Measurements from ENCODE around the gene ORMDL3.

The ORMDL3 gene

DNA sequence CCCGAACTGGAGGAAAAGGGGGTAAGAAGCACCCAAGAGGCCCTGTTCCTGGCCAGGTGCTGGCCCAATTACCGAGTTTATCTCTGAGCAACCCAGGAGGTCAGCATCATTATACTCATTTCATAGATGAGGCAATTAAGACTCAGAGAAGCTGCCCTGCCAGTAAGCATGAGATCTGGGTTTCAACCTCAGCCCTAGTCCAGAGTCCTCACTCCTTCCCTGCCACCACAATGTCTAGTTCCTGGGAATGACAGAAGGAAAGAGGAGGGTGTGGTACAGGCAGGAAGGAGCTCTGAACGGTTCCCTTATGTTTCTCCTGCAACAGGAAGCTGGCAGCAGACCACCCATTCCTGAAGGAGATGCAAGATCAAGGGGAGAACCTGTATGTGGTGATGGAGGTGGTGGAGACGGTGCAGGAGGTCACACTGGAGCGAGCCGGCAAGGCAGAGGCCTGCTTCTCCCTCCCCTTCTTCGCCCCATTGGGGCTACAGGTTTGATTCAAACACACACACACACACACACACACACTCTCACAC lies 42.8 kb upstream of the ORMDL3 start:
- TF ChIP-seq, protein P1, sequence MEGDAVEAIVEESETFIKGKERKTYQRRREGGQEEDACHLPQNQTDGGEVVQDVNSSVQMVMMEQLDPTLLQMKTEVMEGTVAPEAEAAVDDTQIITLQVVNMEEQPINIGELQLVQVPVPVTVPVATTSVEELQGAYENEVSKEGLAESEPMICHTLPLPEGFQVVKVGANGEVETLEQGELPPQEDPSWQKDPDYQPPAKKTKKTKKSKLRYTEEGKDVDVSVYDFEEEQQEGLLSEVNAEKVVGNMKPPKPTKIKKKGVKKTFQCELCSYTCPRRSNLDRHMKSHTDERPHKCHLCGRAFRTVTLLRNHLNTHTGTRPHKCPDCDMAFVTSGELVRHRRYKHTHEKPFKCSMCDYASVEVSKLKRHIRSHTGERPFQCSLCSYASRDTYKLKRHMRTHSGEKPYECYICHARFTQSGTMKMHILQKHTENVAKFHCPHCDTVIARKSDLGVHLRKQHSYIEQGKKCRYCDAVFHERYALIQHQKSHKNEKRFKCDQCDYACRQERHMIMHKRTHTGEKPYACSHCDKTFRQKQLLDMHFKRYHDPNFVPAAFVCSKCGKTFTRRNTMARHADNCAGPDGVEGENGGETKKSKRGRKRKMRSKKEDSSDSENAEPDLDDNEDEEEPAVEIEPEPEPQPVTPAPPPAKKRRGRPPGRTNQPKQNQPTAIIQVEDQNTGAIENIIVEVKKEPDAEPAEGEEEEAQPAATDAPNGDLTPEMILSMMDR (conservative IDR thresholded peaks at IDR 0.05; ENCODE audit: low read length): no peak
- DNase-seq (ENCODE audit: low read depth): no peak
- H3K4me3 ChIP-seq (ENCODE audit: low read length): no peak overlapping the region

DNA sequence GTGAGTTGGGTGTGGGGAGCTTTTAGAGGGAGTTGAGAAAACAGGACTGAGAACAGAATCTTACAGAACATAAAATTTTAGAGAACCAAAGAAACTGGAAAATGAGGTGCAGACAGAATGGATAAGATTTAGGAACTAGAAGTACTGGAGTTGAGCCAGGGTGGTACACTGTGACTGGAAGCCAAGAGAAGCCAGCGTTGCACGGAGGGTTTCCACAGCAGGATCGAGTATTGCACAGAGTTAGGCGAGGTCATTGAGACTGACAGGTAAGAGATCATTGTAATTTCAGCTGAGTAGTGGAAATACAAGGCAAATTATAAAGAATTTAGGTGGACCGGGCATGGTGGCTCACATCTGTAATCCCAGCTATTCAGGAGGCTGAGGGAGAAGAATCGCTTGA lies 42.0 kb upstream of the ORMDL3 start:
- TF ChIP-seq, protein P1 (conservative IDR thresholded peaks at IDR 0.05; ENCODE audit: low read length): no peak
- DNase-seq (ENCODE audit: low read depth): no peak
- no peak overlapping the region for H3K4me3 ChIP-seq (ENCODE audit: low read length)

DNA sequence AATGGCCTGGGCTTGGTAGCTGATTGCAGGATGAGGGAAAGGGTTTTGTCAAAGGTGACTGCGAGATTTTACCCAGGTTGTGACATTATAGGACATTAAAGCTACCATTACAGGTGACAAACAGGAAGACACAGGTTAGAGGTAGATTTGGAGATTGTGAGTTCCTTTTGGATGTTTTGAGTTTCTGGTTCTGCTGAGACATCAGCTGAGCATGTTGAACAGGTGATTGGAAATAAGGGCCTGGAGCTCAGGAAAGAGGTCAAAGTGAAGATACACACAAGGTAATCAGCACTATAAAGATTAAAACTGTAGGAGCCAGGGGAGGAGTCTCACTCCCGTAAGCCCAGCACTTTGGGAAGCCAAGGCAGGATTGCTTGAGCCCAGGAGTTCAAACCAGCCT lies 41.4 kb upstream of the ORMDL3 start:
- H3K4me3 ChIP-seq (ENCODE audit: low read length): no peak overlapping the region
- TF ChIP-seq, protein P1 (conservative IDR thresholded peaks at IDR 0.05; ENCODE audit: low read length): no peak
- DNase-seq (ENCODE audit: low read depth): no peak

DNA sequence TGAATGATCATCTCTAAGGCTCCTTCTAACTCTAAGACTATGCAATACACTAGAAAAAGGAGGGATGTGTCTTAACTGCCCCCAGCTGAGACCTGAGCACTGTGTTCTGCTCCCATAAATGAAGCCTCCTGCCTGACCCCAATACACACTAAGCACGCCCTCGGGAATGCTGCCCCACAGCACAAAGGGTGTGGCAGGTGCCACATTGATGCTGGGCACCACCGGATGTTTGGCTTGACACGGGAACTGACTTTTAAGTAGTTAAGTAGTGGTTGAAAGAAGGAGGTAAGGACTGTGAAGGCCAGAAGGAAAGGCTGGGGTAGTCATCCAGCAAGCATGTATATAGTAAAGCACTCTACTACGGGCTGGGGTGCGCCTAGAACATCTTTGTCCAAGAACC lies 39.4 kb upstream of the ORMDL3 start:
- no peak for DNase-seq (ENCODE audit: low read depth)
- H3K4me3 ChIP-seq (ENCODE audit: low read length): no peak overlapping the region
- TF ChIP-seq, protein P1 (conservative IDR thresholded peaks at IDR 0.05; ENCODE audit: low read length): no peak

DNA sequence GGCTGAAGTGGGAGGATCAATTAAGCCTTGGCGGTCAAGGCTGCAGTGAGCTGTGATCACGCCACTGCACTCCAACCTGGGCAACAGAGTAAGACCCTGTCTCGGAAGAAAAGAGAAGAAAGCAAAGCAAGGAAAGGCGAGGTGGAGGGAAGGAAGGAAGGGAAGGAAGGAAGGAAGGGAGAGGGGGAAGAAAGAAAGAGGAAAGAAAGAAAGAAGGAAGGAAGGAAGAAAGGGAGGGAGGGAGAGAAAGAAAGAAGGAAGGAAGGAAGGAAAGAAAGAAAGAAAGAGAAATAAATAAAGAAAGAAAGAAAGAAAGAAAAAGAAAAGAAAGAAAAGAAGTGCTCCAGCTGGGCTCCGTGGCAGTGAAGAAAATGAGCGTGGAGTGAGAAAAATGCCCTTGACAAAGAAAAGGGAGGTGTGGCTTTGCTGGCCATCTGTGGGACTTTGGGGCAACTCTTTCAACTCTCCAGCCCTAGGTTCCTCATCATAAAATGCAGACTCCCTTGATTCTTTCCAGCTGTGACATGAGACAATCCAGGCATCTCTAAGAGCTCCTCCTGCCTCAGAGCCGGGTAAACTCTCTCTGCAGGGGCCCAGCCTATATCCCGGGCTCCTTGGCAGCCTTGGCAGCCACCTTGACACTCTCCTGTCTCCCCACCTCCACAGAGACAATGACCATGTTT lies 37.8 kb upstream of the ORMDL3 start:
- no peak for DNase-seq (ENCODE audit: low read depth)
- no peak overlapping the region for H3K4me3 ChIP-seq (ENCODE audit: low read length)
- TF ChIP-seq, protein P1 (conservative IDR thresholded peaks at IDR 0.05; ENCODE audit: low read length): no peak

DNA sequence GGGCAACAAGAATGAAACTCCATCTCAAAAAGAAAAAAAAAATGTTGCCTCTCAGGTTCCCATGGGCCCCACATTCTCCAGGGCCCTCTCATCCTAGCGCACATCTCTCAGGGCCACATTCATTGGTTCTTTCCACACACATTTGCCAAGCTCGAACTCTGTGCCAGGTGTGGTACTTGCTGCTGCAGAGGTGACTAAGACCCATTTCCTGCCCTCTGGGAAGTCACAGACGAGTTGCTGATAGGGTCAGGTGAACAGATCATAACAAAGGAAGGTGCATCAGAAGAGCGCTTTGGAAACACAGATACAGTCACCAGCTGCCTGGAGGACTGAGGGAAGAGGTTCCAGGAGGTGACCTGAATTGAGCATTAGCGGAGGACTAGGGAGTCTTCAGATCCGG lies 36.4 kb upstream of the ORMDL3 start:
- no peak overlapping the region for H3K4me3 ChIP-seq (ENCODE audit: low read length)
- no peak for DNase-seq (ENCODE audit: low read depth)
- TF ChIP-seq, protein P1 (conservative IDR thresholded peaks at IDR 0.05; ENCODE audit: low read length): no peak

DNA sequence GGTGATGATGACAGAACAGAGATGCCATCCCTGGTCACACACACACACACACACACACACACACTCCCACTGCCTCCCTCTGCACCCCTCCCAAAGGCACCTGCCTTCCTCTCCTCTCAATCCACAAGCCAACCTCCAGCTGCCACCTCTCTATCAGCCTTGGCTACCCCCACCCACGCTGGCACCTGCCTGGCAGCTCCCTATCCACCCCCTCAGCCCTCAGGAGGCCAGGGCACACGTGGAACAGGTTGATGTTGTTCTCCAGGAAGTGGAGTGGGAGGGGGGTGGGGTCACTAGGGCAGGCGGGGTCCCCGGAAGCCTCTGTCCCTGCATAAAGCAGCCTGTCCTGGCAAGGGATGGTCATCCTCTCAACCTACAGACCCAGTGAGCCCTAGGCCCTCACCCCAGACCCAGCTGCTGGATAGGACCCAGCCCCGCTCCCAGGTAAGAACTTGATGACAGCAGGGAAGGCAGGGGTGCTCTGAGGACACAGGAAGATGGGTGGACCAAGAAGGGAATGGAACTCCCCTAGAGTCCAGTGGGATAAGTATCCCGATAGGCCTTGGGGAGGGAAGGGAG lies 35.3 kb upstream of the ORMDL3 start, which contains the start of gene GSDMA:
Gene GSDMA, plus strand, starts transcription at position 363 of the 579 bp plus-strand sequence. CDS start 2,684 bp downstream, outside the sequence.
- no peak for DNase-seq (ENCODE audit: low read depth)
- TF ChIP-seq, protein P1 (conservative IDR thresholded peaks at IDR 0.05; ENCODE audit: low read length): no peak
- H3K4me3 ChIP-seq (ENCODE audit: low read length): no peak within 1 kb of the TSS

Data from AG10803 (cell line).